Spinal cord (tissue), 10 donors: ENCODE measurements around the gene PSMB3. TPM values are rescaled to one million over a fixed set of nuclear protein-coding genes. Genes with fewer than 3 reads are reported as not detected.

Experiments
- DNase-seq, 6 donors: peaks; one replicate each; pipeline versions ENCODE4 v3.0.0 to v3.0.0-alpha.2; 2013 to 2015; ENCODE audit warnings: low spot score in 6 of 6, low read depth in 4 of 6
- H3K27ac ChIP-seq: one replicate; pipeline ENCODE4 v1.5.1; 2013; ENCODE audit warnings: low read depth, low read length, control low read depth
- H3K27me3 ChIP-seq: one replicate; pipeline ENCODE4 v1.6.1; 2013; ENCODE audit warnings: low read length; ENCODE audit not compliant: control insufficient read depth, insufficient read depth
- H3K36me3 ChIP-seq: one replicate; pipeline ENCODE4 v1.6.1; 2013; ENCODE audit warnings: low read length; ENCODE audit not compliant: control insufficient read depth, insufficient read depth
- H3K4me1 ChIP-seq: one replicate; pipeline ENCODE4 v1.6.1; 2013; ENCODE audit warnings: low read length; ENCODE audit not compliant: control insufficient read depth, insufficient read depth
- H3K4me3 ChIP-seq: one replicate; pipeline ENCODE4 v1.5.1; 2013; ENCODE audit warnings: low read depth, low read length, control low read depth
- H3K9me3 ChIP-seq: one replicate; pipeline ENCODE4 v1.6.1; 2013; ENCODE audit warnings: low read length; ENCODE audit not compliant: control insufficient read depth, insufficient read depth
- WGBS: methylation state at CpG from one replicate; pipeline ENCODE4 v1.1.5; 2013; ENCODE audit warnings: missing lambda C conversion rate; ENCODE audit not compliant: insufficient coverage; 5-methylcytosine and 5-hydroxymethylcytosine counted together
- long read RNA-seq, 4 donors: transcript quantifications; one replicate each; lab custom pipeline, GENCODE V29; 2026
- polyA plus RNA-seq, 2 donors: library from polyadenylated mRNA; unstranded; fragments of 120-200 nt; gene quantifications; one replicate each; pipeline ENCODE4 v1.2.1, GENCODE V29; 2013; ENCODE audit not compliant: insufficient read length in 2 of 2
- total RNA-seq, 2 donors: library from RNA; depleted of rRNA in 1 of 2; stranded (reverse); fragments of 120-200 nt in 1 of 2; fragments of >200 nt in 1 of 2; gene quantifications; one replicate each; pipeline versions ENCODE4 v1.2.3 to v1.2.4, GENCODE V29; 2013 to 2014
- donor health status: healthy.

The PSMB3 gene
- total RNA-seq: 100 to 1,000 TPM; 149 to 241 TPM
- polyA plus RNA-seq: 100 to 1,000 TPM; 120 to 123 TPM
- long read RNA-seq, donor 1, transcript PSMB3-211 (6 exons, 773 nt): major isoform, 90 of 139 reads
- long read RNA-seq, donor 1, transcript PSMB3-212 (5 exons, 552 nt): minor isoform, 6 of 139 reads
- long read RNA-seq, donor 1, transcript PSMB3-210 (2 exons, 562 nt): minor isoform, 8 of 139 reads
- long read RNA-seq, donor 1, transcript PSMB3-209 (3 exons, 426 nt): minor isoform, 14 of 139 reads
- long read RNA-seq, donor 1, partial matches to known transcripts: 21 of 139 reads
- long read RNA-seq, donor 1, other reads (novel, unspliced or antisense): 0 of 139 reads
- long read RNA-seq, donor 2, transcript PSMB3-211 (6 exons, 773 nt): major isoform, 41 of 48 reads
- long read RNA-seq, donor 2, partial matches to known transcripts: 0 of 48 reads
- long read RNA-seq, donor 2, other reads (novel, unspliced or antisense): 0 of 48 reads
- long read RNA-seq, donor 3, transcript PSMB3-210 (2 exons, 562 nt): minor isoform, 5 of 72 reads
- long read RNA-seq, donor 3, transcript PSMB3-209 (3 exons, 426 nt): minor isoform, 6 of 72 reads
- long read RNA-seq, donor 3, transcript PSMB3-211 (6 exons, 773 nt): major isoform, 46 of 72 reads
- long read RNA-seq, donor 3, partial matches to known transcripts: 11 of 72 reads
- long read RNA-seq, donor 3, other reads (novel, unspliced or antisense): 0 of 72 reads
- long read RNA-seq, donor 4, transcript PSMB3-212 (5 exons, 552 nt): minor isoform, 5 of 30,003 reads
- long read RNA-seq, donor 4, transcript PSMB3-211 (6 exons, 773 nt): major isoform, 122 of 30,003 reads
- long read RNA-seq, donor 4, transcript PSMB3-209 (3 exons, 426 nt): minor isoform, 24 of 30,003 reads
- long read RNA-seq, donor 4, transcript PSMB3-210 (2 exons, 562 nt): minor isoform, 17 of 30,003 reads
- long read RNA-seq, donor 4, partial matches to known transcripts: 29,191 of 30,003 reads
- long read RNA-seq, donor 4, other reads (novel, unspliced or antisense): 643 of 30,003 reads

GRCh38 chr17:38752308-38753070 is at the start of gene PSMB3:
PSMB3 (plus strand) TSS chr17:38752741; CDS start chr17:38752827, 86 bp downstream.
- H3K27ac ChIP-seq: peak within 1 kb of the TSS; percentile 93
- peak; percentile 97 to 100 (median 99) for DNase-seq
- under 1% methylated on average over 44 of the region's 44 CpGs for WGBS
- H3K4me3 ChIP-seq: peak within 1 kb of the TSS; percentile 97
- peaks cover 46% of the 10 kb centered on the region for H3K4me1 ChIP-seq
- H3K36me3 ChIP-seq: peaks cover 24% of the 10 kb centered on the region
- no peaks in the 10 kb centered on the region for H3K27me3 ChIP-seq
- no peaks in the 10 kb centered on the region for H3K9me3 ChIP-seq

DNA sequence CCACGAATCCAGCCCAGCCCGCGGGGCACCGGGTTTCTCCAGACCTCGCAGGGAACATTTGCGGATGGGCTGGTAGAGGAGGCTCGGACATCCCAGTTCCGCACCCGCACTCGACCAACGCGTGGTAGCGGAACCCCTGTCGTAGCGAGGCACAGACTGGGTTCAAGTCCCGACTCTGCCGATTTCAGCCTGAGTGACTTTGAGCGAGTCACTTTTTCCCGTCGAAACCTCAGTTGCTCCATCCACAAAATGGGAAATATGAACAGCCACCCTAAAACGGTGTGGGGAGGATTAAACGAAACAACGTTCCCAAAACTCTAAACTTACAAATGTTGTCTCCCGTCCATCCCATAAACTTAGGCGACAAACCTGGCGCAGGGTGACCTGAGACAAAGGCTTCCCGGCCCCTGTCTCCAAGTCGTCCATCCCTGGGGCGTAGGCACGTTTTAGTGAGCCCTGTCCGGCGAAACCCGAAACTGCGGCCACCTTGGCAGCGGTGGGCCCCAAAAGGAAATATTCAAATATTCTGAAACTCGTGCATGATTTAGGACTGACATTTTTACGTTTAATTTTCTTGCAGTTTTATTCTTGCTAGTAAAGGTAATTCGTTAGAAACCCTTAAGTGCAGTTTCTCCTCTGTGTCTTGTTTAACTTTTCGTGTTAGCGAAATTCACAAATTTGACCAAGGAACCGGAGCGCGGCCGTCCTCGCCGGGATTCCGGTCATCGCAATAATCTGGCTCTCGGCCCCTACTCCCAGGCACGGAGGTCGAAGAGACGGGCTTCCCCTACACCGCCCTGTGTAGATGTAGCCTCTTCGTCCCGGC is 49.4 kb upstream of the PSMB3 start:
- Histone ChIP-seq H3K36me3 (peaks cover 8% of the 10 kb centered on the region), H3K27me3 (peaks cover 19% of the 10 kb centered on the region), H3K9me3 (no peaks in the 10 kb centered on the region), H3K4me1 (peaks cover 53% of the 10 kb centered on the region), H3K27ac (peak overlapping the region; percentile 90), H3K4me3 (peak overlapping the region; percentile 95)
- WGBS: 3% methylated on average over 49 of the region's 55 CpGs
- no peak for DNase-seq

DNA sequence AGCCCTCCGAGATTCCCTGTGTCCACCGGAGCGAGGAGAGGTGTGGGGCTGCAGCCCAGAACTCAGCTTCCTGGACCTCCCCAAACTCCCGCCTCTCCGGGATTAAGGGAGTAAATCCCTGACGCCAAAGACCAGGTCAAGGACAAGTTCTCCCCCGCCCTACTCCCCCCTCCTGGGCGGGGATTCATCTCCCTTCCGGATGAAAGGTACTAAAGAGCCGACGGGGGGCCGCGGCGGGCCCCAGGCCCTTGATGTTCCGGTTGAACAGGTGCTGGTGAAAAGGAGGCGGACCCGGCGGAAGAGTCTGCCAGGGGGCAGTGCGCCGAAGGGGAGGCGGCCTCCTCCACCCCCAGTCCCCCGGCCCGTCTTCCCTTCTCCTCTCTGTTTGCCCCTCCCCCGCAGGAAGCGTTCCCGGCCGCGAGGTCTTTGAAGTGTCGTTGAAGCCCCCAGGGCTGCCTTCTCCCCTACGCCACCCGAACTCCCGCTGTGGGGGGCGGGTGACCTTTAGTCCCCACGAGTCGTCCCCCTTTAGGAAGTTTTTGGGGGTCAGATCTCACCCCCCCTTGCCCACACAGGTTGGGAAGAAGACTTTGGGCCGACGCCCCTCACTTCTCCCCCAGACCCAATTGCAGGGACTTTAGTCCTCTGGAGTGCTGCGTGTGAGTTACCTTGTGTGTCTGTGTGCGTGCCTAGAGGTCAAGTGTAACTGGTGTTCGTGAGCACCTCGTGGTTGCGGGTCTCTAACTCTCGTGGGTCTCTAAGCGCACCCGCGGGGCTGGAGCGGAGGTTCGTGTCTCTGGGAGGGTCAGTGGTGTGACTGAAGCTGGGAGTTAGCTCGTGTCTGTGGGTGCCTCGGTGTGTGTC is 48.6 kb upstream of the PSMB3 start:
- Histone ChIP-seq H3K27ac (peak overlapping the region; percentile 88), H3K27me3 (peaks cover 19% of the 10 kb centered on the region), H3K4me3 (peak overlapping the region; percentile 95), H3K9me3 (no peaks in the 10 kb centered on the region), H3K4me1 (peaks cover 53% of the 10 kb centered on the region), H3K36me3 (peaks cover 16% of the 10 kb centered on the region)
- WGBS: 1% methylated on average over 36 of the region's 50 CpGs
- DNase-seq: peak in 2 of 6 donors; percentile 20 to 62

DNA sequence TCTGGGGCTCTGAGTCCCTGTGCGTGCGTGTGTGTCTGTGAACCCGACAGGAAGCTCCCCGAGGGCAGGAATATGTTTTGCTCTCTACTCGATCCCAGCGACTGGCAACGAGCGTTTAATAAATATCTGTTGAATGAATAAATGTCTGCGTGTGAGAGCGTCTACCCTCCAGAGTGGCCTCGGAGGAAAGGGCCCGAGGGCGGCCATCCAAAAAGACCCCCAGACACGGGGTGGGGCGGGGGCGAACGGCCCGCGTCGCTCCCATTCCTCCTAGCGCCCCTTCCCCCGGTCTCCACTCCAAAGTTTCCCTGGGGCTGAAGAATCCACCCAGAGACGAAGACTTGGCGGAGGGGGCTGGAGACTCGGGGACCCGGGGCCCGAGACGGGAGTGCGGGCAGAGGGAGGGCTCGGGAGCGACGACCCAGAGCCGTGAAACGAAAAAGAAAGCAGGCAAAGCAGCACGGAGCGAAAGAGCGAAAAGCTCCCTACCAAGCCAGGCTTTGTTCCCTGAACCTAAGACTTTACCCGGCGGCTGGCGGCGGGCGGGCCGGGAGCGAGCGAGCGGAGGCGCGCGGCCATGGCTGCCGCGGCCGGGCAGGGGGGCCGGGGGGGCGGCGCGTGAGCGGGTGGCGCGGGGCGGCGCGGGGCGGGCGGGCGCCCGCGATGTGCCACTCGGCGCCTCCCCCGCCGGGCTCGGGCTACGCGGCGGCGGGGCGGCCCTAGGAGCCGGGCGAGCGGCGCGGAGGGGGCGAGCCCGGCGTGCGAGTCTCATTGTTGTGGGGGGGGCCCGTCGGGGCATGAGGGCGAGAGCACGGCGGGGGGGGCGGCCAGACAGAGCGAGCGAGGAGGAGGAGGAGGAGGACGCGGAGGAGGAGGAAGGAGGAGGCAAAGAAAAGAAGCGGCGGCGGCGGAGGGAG is 47.7 kb upstream of the PSMB3 start, which contains the start of gene MLLT6:
MLLT6 (plus strand) TSS at position 668 of the 917 bp plus-strand sequence. CDS start 360 bp downstream, outside the sequence.
- Histone ChIP-seq H3K4me3 (peak within 1 kb of the TSS; percentile 95), H3K27me3 (peaks cover 19% of the 10 kb centered on the region), H3K4me1 (peaks cover 53% of the 10 kb centered on the region), H3K9me3 (no peaks in the 10 kb centered on the region), H3K36me3 (peaks cover 23% of the 10 kb centered on the region), H3K27ac (peak within 1 kb of the TSS; percentile 88)
- 0% methylated on average over 86 of the region's 100 CpGs for WGBS
- DNase-seq: peak in 4 of 6 donors; percentile 71 to 95 (median 88)

- peaks cover 53% of the 10 kb centered on the region for H3K4me1 ChIP-seq
- peak overlapping the region; percentile 81 for H3K4me3 ChIP-seq
- H3K36me3 ChIP-seq: peaks cover 29% of the 10 kb centered on the region
- no peak overlapping the region for H3K27ac ChIP-seq
- WGBS: 0% methylated on average over 11 of the region's 32 CpGs
- DNase-seq: no peak
- H3K9me3 ChIP-seq: no peaks in the 10 kb centered on the region
- peaks cover 19% of the 10 kb centered on the region for H3K27me3 ChIP-seq
Measured at GRCh38 chr17:38705523-38705802, 47.1 kb upstream of the PSMB3 start.

GRCh38 chr17:38705803-38706504 is 46.6 kb upstream of the PSMB3 start:
- Histone ChIP-seq H3K36me3 (peaks cover 32% of the 10 kb centered on the region), H3K27ac (peak overlapping the region; percentile 61), H3K4me1 (peaks cover 53% of the 10 kb centered on the region), H3K9me3 (no peaks in the 10 kb centered on the region), H3K4me3 (peak overlapping the region; percentile 81), H3K27me3 (peaks cover 19% of the 10 kb centered on the region)
- DNase-seq: peak in 2 of 6 donors; percentile 63 to 72
- WGBS: 0% methylated on average over 20 of the region's 38 CpGs

GRCh38 chr17:38706505-38707216 is 45.9 kb upstream of the PSMB3 start:
- H3K9me3 ChIP-seq: no peaks in the 10 kb centered on the region
- peak overlapping the region; percentile 81 for H3K4me3 ChIP-seq
- DNase-seq: peak in 1 of 6 donors; percentile 47
- WGBS: 6% methylated on average over 12 of the region's 20 CpGs
- peaks cover 19% of the 10 kb centered on the region for H3K27me3 ChIP-seq
- peaks cover 50% of the 10 kb centered on the region for H3K4me1 ChIP-seq
- H3K27ac ChIP-seq: peak overlapping the region; percentile 61
- peaks cover 39% of the 10 kb centered on the region for H3K36me3 ChIP-seq
